IgD-negative memory B cell (primary cell): ENCODE measurements around the gene SUGT1. TPM values are rescaled to one million over a fixed set of nuclear protein-coding genes. Genes with fewer than 3 reads are reported as not detected.
"Not testable (repeated sequence)": the region's sequence is repeated elsewhere in the genome, so short reads cannot be mapped to it uniquely, and the experiment has no call there.

Experiments
- H3K27ac Mint-ChIP-seq, 3 donors: one replicate each; pipeline ENCODE4 v1.8.0; 2020 to 2022; ENCODE audit warnings: mild to moderate bottlenecking in 3 of 3, mixed read lengths in 3 of 3, moderate library complexity in 1 of 3
- H3K27me3 Mint-ChIP-seq: one replicate; pipeline ENCODE4 v1.8.0; 2021; ENCODE audit warnings: mixed read lengths
- H3K36me3 Mint-ChIP-seq: one replicate; pipeline ENCODE4 v1.8.0; 2020; ENCODE audit warnings: mild to moderate bottlenecking, mixed read lengths
- H3K4me1 Mint-ChIP-seq, 3 donors: one replicate each; pipeline ENCODE4 v1.8.0; 2020 to 2022; ENCODE audit warnings: mixed read lengths in 3 of 3, mild to moderate bottlenecking in 1 of 3
- H3K4me3 Mint-ChIP-seq, 4 donors: one replicate each; pipeline ENCODE4 v1.8.0; 2020 to 2022; ENCODE audit warnings: mild to moderate bottlenecking in 4 of 4, mixed read lengths in 4 of 4, moderate library complexity in 3 of 4
- H3K9me3 Mint-ChIP-seq, 3 donors: one replicate each; pipeline ENCODE4 v1.8.0; 2020 to 2021; ENCODE audit warnings: mixed read lengths in 3 of 3, mild to moderate bottlenecking in 1 of 3
- polyA plus RNA-seq: library from polyadenylated mRNA; unstranded; fragments of 300-500 nt; fragmentation: Illumina TruSeq; gene quantifications from one replicate; pipeline ENCODE4 v1.2.3, GENCODE V29; 2021

Gene SUGT1
- polyA plus RNA-seq, 1 donor from 2014 or later, result 47.3 TPM

DNA sequence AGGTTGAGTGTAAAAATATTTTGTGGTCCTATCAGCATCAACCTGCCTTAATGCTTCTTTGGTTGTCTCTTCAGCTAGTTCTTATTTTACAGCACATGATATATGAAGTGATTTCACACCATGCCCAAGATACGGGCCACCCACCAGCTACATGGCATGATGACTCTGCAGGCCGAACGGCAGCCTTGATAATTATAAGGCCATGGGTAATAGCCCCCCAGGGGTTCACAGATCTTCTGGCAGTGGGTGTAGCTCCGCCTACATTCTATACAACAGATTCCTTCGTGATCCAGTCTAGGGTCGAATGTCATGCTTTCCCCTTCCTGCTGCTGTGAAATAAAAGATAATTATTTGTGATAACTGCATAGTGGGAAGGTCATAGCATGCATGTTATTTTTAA is 50.8 kb downstream of the SUGT1 start:
- Mint-ChIP-seq H3K9me3 (no peaks in the 10 kb centered on the region), H3K36me3 (no peaks in the 10 kb centered on the region), H3K4me1 (no peaks in the 10 kb centered on the region), H3K4me3 (no peak overlapping the region), H3K27ac (no peak overlapping the region), H3K27me3 (no peaks in the 10 kb centered on the region)

DNA sequence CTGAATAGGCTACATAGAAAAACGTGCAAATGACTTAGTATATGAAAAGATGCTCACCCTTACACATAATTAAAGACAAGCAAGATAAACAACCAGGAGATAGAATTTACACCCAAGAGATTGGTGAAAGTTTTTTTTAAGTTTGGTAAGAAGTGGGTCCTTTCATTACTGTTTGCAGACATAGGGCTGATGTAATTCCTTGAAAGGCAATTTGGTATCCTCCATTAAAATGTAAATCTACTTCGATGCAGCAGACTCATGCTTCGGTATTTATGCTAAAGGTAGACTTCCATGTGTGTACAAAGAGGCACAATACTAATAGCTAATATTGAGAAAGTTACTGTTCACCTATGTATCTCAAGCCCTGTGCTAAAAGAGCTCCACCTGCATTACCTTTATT is 53.4 kb downstream of the SUGT1 start:
- no peaks in the 10 kb centered on the region for H3K4me1 Mint-ChIP-seq
- no peaks in the 10 kb centered on the region for H3K36me3 Mint-ChIP-seq
- H3K9me3 Mint-ChIP-seq, result no peaks in the 10 kb centered on the region
- H3K27me3 Mint-ChIP-seq, result no peaks in the 10 kb centered on the region
- no peak overlapping the region for H3K27ac Mint-ChIP-seq
- H3K4me3 Mint-ChIP-seq, result no peak overlapping the region

GRCh38 chr13:52707375-52707774 is 54.7 kb downstream of the SUGT1 start:
- no peak overlapping the region for H3K27ac Mint-ChIP-seq
- no peaks in the 10 kb centered on the region for H3K27me3 Mint-ChIP-seq
- no peak overlapping the region for H3K4me3 Mint-ChIP-seq
- no peaks in the 10 kb centered on the region for H3K36me3 Mint-ChIP-seq
- H3K4me1 Mint-ChIP-seq, result no peaks in the 10 kb centered on the region
- H3K9me3 Mint-ChIP-seq, result no peaks in the 10 kb centered on the region

GRCh38 chr13:52708266-52708665 is 55.6 kb downstream of the SUGT1 start:
- not testable (repeated sequence) for H3K36me3 Mint-ChIP-seq, H3K4me1 Mint-ChIP-seq, H3K9me3 Mint-ChIP-seq

DNA sequence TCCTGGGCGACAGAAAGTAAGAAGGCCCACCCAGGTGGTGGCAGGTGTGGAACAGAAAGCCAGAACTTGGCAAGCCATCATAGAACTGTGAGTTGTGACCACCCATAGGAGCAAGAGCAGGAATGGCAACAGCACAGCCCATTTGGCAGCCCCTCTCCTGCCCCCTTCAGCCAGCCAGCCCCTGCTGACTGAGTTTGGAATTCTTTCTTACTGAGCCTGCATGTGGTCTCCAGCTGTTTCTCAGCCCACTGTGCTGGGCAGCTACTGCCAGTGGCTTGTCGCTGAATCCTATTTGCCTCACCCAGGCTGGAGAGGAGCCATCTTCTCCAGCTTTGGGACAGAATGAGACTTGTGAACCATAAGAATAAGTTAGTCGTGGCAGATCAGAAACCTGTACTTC is 58.6 kb downstream of the SUGT1 start:
- Mint-ChIP-seq H3K27ac (no peak overlapping the region), H3K36me3 (no peaks in the 10 kb centered on the region), H3K4me1 (no peaks in the 10 kb centered on the region), H3K4me3 (no peak overlapping the region), H3K27me3 (no peaks in the 10 kb centered on the region), H3K9me3 (peaks cover 0 to 1% (median 0%) of the 10 kb centered on the region in 3 donors)

More at GRCh38 chr13:52708266-52708665, 55.6 kb downstream of the SUGT1 start:
- Mint-ChIP-seq H3K27ac (peak overlapping the region in 1 of 3 donors; percentile 88), H3K4me3 (peak overlapping the region in 1 of 4 donors; percentile 52)
- H3K27me3 Mint-ChIP-seq, result not testable (repeated sequence)

GRCh38 chr13:52712385-52712784 is 59.7 kb downstream of the SUGT1 start:
- Mint-ChIP-seq H3K27me3 (no peaks in the 10 kb centered on the region), H3K36me3 (no peaks in the 10 kb centered on the region), H3K4me3 (no peak overlapping the region)

GRCh38 chr13:52713894-52714293 is 61.3 kb downstream of the SUGT1 start:
- H3K36me3 Mint-ChIP-seq, result no peaks in the 10 kb centered on the region
- H3K27ac Mint-ChIP-seq, result no peak overlapping the region
- H3K4me3 Mint-ChIP-seq, result peak overlapping the region in 1 of 4 donors; percentile 68
- H3K27me3 Mint-ChIP-seq, result peaks cover 5% of the 10 kb centered on the region
- peaks cover 0 to 14% (median 2%) of the 10 kb centered on the region in 3 donors for H3K9me3 Mint-ChIP-seq
- H3K4me1 Mint-ChIP-seq, result no peaks in the 10 kb centered on the region

More at GRCh38 chr13:52712385-52712784, 59.7 kb downstream of the SUGT1 start:
- H3K4me1 Mint-ChIP-seq, result no peaks in the 10 kb centered on the region
- no peak overlapping the region for H3K27ac Mint-ChIP-seq
- peaks cover 0 to 6% (median 0%) of the 10 kb centered on the region in 3 donors for H3K9me3 Mint-ChIP-seq

- H3K27ac Mint-ChIP-seq, H3K4me1 Mint-ChIP-seq, H3K4me3 Mint-ChIP-seq, H3K36me3 Mint-ChIP-seq: not testable (repeated sequence)
- H3K9me3 Mint-ChIP-seq, result peaks cover 0 to 18% (median 2%) of the 10 kb centered on the region in 3 donors
- H3K27me3 Mint-ChIP-seq, result peaks cover 15% of the 10 kb centered on the region
Observed at GRCh38 chr13:52720904-52721303, 68.3 kb downstream of the SUGT1 start.

GRCh38 chr13:52721356-52721755 is 68.7 kb downstream of the SUGT1 start:
- not testable (repeated sequence) for H3K36me3 Mint-ChIP-seq
- peaks cover 15% of the 10 kb centered on the region for H3K27me3 Mint-ChIP-seq

DNA sequence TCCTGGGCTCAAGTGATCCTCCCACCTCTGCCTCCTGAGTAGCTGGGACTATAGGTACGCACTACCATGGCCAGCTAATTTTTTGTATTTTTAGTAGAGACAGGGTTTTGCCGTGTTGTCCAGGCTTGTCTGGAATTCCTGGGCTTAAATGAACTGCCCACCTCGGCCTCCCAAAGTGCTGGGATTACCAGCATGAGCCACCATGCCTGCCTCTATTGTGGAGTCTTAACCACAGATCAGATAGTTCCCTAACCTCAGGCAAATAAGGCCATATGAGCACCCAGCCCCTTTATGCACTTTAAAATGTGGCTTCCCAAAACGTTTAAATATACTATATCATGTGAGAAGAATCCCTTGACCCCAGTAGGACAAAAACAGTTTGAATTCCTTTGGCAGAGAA is 70.5 kb downstream of the SUGT1 start:
- peaks cover 0 to 9% (median 2%) of the 10 kb centered on the region in 3 donors for H3K9me3 Mint-ChIP-seq
- H3K4me3 Mint-ChIP-seq, result no peak overlapping the region
- no peak overlapping the region for H3K27ac Mint-ChIP-seq
- no peaks in the 10 kb centered on the region for H3K36me3 Mint-ChIP-seq
- no peaks in the 10 kb centered on the region for H3K4me1 Mint-ChIP-seq
- H3K27me3 Mint-ChIP-seq, result peaks cover 13% of the 10 kb centered on the region

More at GRCh38 chr13:52721356-52721755, 68.7 kb downstream of the SUGT1 start:
- not testable (repeated sequence) for H3K4me1 Mint-ChIP-seq, H3K4me3 Mint-ChIP-seq, H3K27ac Mint-ChIP-seq
- peaks cover 0 to 16% (median 2%) of the 10 kb centered on the region in 3 donors for H3K9me3 Mint-ChIP-seq

GRCh38 chr13:52725302-52725701 is 72.7 kb downstream of the SUGT1 start:
- Mint-ChIP-seq H3K27ac (no peak overlapping the region), H3K36me3 (no peaks in the 10 kb centered on the region), H3K4me3 (no peak overlapping the region)

GRCh38 chr13:52726258-52726657 is 73.6 kb downstream of the SUGT1 start:
- no peaks in the 10 kb centered on the region for H3K9me3 Mint-ChIP-seq
- peaks cover 6% of the 10 kb centered on the region for H3K27me3 Mint-ChIP-seq
- no peak overlapping the region for H3K4me3 Mint-ChIP-seq
- no peak overlapping the region for H3K27ac Mint-ChIP-seq
- H3K4me1 Mint-ChIP-seq, result no peaks in the 10 kb centered on the region
- no peaks in the 10 kb centered on the region for H3K36me3 Mint-ChIP-seq

More at GRCh38 chr13:52725302-52725701, 72.7 kb downstream of the SUGT1 start:
- peaks cover 6% of the 10 kb centered on the region for H3K27me3 Mint-ChIP-seq
- no peaks in the 10 kb centered on the region for H3K9me3 Mint-ChIP-seq
- no peaks in the 10 kb centered on the region for H3K4me1 Mint-ChIP-seq

- Mint-ChIP-seq H3K27me3 (peaks cover 11% of the 10 kb centered on the region), H3K36me3 (peaks cover 3% of the 10 kb centered on the region), H3K27ac (no peak overlapping the region), H3K9me3 (no peaks in the 10 kb centered on the region), H3K4me1 (peaks cover 0 to 9% (median 1%) of the 10 kb centered on the region in 3 donors), H3K4me3 (no peak overlapping the region)
Observed at GRCh38 chr13:52734075-52734623, 81.5 kb downstream of the SUGT1 start.

DNA sequence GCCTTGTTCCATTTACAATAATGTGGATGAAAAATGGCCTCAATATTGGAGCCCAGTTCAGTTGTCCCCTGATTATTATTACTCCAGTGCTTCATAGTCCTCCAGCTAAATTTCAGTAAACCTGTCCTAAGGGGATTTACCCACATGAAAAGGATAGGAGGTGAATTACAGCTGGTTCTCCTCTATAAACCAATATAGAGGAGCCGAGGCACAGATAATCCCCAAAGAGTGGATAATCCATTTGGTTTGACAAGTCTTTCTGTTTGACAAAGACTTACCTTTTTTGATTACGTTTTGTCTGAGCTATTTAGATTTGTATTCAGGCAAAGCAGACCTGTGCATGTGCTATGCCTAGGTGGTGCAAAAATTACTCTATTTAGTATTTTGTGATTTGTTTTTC is 84.3 kb downstream of the SUGT1 start:
- Mint-ChIP-seq H3K27ac (no peak overlapping the region), H3K27me3 (peaks cover 24% of the 10 kb centered on the region), H3K9me3 (no peaks in the 10 kb centered on the region), H3K36me3 (peaks cover 5% of the 10 kb centered on the region), H3K4me1 (peaks cover 0 to 9% (median 3%) of the 10 kb centered on the region in 3 donors), H3K4me3 (no peak overlapping the region)

DNA sequence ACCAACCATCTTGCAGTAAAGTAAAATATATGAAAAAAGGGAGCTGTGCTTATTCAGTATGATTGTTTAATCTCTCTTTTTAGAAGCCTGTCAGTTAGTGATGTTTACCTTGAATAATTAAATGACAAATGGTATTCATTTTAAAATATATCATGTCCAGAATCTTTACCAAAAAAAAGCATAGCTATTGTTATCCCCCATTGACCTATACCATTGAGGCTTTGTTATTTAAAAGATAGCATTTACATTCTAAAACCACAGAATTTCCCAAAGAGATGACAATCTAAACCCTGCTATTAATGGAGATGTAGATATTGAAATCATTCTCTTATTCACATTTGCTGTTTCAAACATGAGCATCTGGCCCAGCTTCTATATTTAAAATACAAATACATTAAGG is 84.8 kb downstream of the SUGT1 start:
- Mint-ChIP-seq H3K4me3 (no peak overlapping the region), H3K27ac (no peak overlapping the region), H3K27me3 (peaks cover 29% of the 10 kb centered on the region)

GRCh38 chr13:52737965-52738364 is 85.3 kb downstream of the SUGT1 start:
- H3K4me3 Mint-ChIP-seq, result peak overlapping the region in 1 of 4 donors; percentile 33
- H3K27me3 Mint-ChIP-seq, result peaks cover 34% of the 10 kb centered on the region
- no peak overlapping the region for H3K27ac Mint-ChIP-seq
- H3K36me3 Mint-ChIP-seq, result peaks cover 5% of the 10 kb centered on the region
- H3K4me1 Mint-ChIP-seq, result peaks cover 0 to 9% (median 3%) of the 10 kb centered on the region in 3 donors
- peaks cover 0 to 5% (median 0%) of the 10 kb centered on the region in 3 donors for H3K9me3 Mint-ChIP-seq

More for the DNA sequence above, 84.8 kb downstream of the SUGT1 start:
- Mint-ChIP-seq H3K9me3 (peaks cover 0 to under 1% (median 0%) of the 10 kb centered on the region in 3 donors), H3K4me1 (peaks cover 0 to 9% (median 3%) of the 10 kb centered on the region in 3 donors), H3K36me3 (peaks cover 5% of the 10 kb centered on the region)
